Brain pericyte (primary cell): ENCODE data around the gene NCAPD3.
"Not testable (repeated sequence)": the region's sequence is repeated elsewhere in the genome, so short reads cannot be mapped to it uniquely, and the experiment has no call there.

Experiments
- DNase-seq: peaks from one replicate; pipeline ENCODE4 v3.0.0-alpha.2; 2012; ENCODE audit warnings: low read depth, low spot score

Gene NCAPD3

DNA sequence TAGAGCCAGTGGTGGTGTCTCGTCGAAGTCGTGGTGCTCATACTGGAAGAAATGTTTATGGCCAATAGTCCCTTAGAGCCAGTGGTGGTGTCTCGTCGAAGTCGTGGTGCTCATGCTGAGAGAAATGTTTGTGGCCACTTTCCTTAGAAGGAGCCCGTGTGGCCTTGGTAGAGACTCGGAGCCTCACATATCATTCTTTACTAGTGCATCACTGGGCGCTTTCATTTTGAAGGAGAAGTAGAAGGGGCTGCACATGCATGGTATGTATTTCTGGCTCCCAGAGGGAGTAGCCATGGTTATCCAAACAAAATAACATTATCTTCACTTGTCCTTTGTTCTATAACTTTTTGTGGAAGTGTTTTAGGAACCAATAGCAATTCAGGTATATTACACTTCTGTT is 85.4 kb downstream of the NCAPD3 start:
- DNase-seq = no peak

DNA sequence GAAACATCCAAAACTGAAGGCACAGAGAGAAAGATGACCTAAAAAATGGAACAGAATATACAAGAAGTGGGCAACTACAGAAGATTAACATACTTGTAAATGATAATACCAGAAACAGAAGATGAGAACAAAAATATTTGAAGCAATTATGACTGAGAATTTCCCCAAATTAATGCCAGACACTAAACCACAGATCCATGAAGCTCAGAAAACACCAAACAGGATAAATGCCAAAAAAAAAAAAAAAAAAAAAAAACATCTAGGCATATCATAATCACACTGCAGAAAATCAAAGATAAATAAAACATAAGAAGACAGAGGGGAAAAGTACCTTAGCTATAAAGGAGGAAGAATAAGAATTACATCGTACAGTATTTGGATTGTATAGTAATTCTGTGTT is 89.6 kb downstream of the NCAPD3 start:
- no peak for DNase-seq

DNA sequence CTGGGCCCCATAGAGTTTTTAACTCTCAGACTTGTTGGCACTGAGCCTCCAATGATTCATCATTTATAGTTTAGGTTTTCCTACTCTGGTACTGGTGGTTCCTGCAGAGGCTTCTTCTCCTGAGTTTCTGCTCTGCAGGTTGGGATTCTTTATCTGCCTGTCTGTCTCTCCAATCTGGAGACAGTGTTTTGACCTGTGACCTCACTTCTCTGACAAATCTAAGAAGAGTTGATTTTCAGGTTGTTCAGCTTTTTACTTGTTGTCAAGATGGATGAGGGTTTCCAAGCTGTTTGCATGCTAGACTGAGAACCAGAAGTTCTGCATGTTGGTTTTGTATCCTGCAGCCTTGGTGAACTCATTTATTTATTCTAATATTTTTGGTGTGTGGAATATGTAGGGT is 91.0 kb downstream of the NCAPD3 start:
- no peak for DNase-seq

DNA sequence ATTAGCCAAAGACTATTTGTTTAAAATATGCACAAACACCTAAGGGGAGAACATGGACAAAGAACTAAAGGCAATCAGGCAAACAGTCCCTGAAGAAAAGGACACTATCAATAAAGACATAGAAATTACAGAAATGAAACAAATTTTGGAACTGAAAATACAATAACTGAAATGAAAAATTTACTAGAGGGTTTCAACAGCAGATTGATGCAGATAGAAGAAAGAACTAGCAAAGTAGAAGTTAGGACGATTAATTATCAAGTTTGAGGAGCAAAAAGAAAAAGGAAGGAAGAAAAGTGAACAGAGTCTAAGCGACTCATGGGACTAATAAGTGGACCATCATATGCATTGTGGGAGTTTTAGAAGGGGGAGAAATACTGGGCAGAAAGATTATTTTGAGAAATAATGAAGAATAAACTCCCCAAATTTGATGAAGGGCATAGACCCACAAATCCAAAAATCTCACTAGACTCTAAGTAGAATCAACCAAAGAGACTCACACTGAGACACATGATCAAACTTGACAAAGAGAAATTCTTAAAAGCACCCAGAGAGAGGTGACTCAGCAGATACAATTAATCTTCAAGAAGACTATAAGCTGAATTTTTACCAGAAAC is 92.0 kb downstream of the NCAPD3 start:
- DNase-seq = no peak

DNA sequence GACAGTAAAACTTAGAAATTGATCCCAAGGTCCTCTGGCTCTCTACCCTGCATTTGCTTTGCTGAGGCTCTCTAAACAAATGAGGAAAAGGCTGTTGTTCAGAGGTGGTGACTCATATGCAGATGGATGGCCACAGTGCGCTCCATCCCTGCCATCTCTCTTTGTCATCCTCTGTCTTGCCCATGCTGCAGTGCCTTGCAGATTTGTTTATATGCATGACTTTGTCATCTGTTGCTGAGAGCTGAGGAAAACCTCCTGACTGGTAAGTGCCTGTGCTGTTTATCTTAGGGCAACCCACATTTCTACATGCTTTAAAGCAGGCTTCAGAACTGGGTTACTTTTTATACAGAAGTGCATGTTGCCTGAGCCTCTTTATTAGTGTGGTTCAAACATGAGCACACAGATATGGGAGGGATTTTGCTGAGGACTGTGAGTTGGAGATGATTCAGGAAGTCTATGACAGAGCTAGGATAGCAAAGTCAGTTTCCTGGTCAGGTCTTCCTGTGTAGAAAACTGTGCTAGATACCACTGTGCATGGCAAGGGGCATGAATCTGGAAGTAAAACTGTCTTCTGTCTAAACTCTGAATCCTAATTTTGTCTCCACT is 97.4 kb downstream of the NCAPD3 start:
- no peak for DNase-seq

DNA sequence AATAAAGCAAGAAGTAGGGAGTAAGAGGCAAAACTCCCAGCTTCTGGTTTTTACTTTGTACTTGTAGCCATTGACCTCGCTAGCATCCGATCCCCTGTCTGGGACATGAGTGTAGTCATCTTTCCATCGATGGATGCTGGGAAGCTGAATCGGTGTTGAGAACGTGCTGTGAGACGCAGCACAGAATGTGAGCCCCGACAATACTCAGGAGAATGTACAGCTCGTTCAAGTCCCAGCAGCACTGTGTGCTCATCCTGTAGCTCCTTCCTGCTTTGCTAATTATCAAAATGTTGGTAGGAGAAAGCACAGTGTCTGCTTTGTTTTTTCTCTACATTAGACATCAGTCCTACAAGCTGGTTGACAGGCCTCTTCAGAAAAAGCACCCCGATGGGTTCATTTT is 98.3 kb downstream of the NCAPD3 start:
- no peak for DNase-seq

DNA sequence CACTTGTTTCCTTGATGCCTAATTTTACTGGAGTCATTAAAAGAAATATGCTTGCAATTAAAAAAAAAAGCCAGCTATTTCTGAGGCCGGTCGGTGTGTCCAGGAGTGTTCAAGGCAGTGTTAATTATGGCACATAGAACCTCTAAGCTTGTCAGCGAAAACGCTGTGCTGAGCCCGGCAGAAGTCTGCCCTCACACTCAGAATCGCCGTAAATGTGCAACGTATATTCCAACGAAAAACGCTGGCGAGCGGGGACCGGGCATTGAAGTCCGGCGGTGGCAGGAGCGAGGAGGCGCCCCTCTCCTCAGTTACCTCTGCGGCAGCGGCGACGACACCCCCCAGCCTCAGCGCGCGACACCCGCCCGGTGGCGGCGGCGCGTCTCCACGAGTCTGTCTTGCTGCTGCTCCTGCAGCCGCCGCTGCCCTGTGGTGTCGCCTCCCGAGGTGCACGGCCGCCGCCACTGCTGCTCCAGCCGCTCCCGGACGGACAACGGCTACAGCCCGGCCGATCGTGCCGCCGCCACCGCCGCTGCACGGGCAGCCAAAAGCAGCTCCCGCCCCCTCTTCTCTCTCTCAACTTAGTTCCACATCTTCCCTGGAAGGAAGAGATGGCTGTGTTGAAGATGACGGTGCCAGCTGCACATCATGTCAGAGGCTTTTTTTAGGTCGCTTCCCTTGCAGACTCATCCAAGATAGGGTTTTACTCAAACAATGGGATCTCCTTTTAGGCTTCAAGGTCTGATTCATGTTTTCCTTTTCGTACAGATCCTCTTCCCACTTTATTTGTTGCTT is 98.9 kb downstream of the NCAPD3 start:
- no peak for DNase-seq

DNA sequence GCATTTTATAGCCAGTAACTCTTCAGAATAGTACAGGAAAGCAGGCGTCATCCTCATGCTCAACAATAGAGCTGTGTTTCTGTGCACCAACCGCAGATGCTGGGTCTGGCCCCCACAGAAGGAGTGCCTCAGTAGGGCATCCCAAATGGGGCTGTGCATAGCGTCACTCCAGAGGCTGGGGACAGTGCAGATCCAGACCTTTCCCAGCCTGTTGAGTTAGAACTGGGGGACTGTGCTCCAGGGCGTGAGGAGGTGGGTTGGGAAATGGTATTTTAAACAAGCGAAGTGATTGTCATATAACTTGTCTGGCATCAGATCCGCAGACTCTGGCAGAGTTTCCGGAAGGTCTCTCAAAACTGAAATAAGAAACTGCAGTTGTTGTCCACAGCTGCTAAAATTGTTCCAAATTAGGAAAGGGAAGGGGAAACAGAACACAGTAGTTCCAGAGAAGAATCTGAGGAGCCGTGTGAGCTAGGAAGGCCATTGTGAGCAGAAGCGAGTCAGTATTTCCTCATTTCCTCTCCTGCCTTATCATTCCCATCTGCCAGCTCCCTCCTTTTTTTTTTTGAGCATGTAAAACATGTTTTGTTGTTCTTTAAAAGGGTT is 102.7 kb downstream of the NCAPD3 start:
- no peak for DNase-seq

DNA sequence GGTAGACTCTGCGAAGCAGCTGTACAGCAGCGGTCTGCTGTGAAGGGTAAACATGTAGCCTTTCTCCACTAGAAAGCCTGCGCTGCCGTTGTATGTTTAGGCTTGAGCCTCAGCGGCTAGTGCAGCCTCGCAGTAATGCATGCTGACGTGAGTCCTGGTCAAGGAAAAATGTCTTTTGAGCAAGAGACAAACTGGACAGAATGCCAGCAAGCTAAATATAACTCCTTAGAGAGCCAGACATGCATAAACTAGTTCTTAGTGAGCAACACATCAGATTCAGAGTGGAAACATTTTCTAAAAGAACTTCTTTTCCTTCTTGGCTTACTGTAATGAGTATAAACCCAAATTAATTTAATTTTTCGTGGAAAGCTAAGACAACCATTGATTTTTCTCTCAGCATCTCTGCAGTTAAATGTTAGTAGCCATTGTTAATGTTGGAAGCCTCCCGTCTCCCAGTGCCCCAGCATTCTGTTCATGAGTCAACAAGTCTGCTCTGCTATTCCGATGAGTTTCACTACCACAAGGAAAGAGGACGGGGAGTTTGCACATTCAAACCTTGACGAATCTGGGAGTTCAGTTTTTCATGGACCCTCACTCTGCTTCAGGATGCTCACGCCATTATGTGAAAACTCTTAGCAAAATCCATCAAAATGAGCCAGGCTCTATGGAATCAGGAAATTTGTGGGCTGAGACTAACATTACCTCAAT is 103.5 kb downstream of the NCAPD3 start:
- peak; percentile 58 for DNase-seq

DNA sequence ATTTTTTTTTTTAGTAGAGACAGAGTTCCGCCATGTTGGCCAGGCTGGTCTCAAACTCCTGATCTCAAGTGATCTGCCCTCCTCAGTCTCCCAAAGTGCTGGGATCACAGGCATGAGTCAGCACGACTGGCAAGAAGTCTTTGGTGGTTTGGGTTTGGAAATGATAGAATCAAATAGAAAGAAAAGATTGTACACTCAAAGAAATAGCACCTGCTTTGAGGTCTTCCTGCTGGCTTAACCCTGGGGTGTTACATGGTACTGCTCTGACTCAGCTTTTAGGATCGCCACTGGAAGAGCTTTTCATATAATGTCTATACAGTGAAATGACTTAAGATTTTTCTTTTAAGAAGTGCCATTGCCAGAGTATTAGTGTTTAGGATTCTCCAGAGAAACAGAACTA is 104.7 kb downstream of the NCAPD3 start:
- no peak for DNase-seq

DNA sequence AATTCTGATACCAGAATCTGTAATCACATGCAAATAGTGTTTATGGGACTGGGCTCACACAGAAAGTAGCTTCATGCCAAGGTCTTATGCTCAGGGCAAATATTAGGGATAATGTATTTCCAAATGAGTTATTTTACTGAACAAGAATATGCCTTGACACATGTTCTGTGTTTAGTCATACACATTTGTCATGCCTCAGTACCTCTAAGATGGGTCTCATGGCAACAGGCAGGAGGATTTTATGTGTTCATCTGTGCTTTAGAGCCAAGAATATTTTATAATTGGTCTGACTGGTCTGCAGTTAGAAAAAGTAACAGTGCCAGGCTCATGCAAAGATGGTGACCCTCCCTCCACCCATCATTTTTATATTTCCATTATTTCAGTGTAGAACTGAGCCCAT is 105.8 kb downstream of the NCAPD3 start:
- DNase-seq = no peak

DNA sequence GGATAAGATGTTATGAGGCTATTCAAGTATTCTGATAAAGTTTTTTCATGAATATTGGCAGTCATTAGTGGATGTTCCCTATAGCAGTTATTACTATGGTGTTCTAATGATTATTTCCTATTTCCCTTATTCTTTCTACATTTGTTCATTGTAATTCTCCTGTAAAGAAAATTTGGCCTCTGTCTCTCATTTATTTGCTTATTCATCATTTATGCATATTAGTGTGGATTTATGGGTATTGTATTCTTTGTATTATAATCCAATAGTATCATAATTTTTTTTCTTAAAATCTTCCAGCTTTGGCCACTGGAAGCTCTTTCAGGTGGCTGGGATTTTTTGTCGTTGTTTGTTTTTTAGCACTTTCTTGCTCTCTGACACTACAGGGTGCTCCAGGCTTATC is 107.6 kb downstream of the NCAPD3 start:
- DNase-seq = no peak

DNA sequence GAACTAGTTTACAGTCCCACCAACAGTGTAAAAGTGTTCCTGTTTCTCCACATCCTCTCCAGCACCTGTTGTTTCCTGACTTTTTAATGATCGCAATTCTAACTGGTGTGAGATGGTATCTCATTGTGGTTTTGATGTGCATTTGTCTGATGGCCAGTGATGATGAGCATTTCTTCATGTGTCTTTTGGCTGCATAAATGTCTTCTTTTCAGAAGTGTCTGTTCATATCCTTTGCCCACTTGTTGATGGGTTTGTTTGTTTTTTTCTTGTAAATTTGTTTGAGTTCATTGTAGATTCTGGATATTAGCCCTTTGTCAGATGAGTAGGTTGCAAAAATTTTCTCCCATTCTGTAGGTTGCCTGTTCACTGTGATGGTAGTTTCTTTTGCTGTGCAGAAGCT is 110.0 kb downstream of the NCAPD3 start:
- DNase-seq = not testable (repeated sequence)

DNA sequence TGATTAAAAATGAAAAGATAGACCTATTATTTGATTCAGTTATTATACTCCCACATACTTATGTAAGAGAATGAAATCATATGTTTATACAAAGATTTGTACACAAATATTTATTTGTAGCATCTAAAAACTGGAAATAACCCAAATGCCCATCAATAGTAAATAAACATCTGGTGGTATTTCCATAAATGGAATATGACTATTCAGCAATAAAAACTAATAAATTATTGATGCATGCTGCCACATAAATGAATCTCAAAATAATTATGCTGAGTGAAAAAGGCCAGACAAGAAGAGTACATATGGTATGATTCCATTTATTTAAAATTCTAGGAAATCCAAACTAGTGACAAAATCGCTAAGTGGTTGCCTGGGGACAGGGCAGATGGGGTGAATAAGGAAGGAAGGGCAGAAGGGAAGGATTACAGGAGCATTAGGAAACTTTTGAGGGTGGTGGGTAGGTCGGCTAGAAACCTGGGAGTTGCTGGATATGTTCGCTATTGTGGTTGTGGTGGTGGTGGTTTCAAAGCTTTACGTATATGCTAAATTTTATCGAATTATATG is 113.4 kb downstream of the NCAPD3 start:
- DNase-seq = no peak
